ENCODE data around the gene PER3.

DNA sequence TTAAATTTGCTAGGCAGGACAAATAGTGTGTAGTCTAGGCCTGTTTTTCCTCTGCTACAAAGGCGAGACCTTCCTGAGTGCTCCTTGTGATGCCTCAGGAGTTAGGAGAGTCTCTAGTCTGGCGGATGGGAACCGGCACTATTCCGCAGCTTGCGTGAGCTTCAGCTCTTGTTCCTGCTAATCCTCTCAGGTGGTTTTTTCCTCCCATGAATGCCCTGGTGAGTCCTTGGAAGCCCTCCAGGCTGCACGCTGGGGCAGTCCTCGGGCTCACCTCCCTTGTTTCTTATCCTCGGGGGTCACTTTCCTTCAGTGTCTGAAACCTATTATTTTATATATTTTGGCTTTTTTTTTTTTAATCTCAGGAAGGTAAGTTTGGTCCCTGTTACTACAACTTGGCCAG, 40.6 kb downstream of the PER3 start:
- TF ChIP-seq, protein P1, sequence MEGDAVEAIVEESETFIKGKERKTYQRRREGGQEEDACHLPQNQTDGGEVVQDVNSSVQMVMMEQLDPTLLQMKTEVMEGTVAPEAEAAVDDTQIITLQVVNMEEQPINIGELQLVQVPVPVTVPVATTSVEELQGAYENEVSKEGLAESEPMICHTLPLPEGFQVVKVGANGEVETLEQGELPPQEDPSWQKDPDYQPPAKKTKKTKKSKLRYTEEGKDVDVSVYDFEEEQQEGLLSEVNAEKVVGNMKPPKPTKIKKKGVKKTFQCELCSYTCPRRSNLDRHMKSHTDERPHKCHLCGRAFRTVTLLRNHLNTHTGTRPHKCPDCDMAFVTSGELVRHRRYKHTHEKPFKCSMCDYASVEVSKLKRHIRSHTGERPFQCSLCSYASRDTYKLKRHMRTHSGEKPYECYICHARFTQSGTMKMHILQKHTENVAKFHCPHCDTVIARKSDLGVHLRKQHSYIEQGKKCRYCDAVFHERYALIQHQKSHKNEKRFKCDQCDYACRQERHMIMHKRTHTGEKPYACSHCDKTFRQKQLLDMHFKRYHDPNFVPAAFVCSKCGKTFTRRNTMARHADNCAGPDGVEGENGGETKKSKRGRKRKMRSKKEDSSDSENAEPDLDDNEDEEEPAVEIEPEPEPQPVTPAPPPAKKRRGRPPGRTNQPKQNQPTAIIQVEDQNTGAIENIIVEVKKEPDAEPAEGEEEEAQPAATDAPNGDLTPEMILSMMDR (IDR thresholded peaks at IDR 0.05; ENCODE audit: poor library complexity) = no peak
- no peak for TF ChIP-seq EZH2 (IDR thresholded peaks at IDR 0.05; ENCODE audit: borderline replicate concordance)
- TF ChIP-seq EZH2phosphoT487 (IDR thresholded peaks at IDR 0.05; ENCODE audit: low read depth, severe bottlenecking, unreplicated experiment) = no peak
